ENCODE data around the gene FYB2. TPM values are rescaled to one million over a fixed set of nuclear protein-coding genes. Genes with fewer than 3 reads are reported as not detected.

FYB2 gene
- total RNA-seq, 1 donor from 2014 or later, result 1.3 TPM

DNA sequence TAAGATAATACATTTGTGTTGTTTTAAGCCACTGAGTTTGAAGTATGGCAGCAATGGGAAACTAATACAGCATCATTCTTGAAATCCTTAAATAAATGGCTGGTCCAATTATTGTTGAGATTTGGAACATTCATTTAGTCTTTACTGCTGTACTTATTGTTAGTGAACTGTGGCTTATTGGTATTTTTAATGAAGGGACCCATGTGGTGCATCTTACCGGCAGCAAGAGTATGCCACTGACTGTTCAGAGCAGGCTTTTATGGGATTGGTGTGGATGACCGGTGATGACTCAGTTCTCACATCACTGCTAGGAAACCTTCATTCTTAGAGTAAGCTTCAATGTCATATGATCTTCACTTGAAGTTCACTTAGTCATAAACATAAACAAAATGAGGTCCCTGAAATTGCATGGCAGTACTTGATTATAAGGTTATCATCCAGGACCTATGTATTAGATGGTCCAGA, 142.6 kb downstream of the FYB2 start:
- H3K27me3 Mint-ChIP-seq, result no peaks in the 10 kb centered on the region
- H3K27ac Mint-ChIP-seq, result no peak overlapping the region
- H3K4me3 Mint-ChIP-seq, result no peak overlapping the region
- H3K4me1 Mint-ChIP-seq (ENCODE audit: unreplicated experiment), result no peaks in the 10 kb centered on the region
- peaks cover 19% of the 10 kb centered on the region for H3K36me3 Mint-ChIP-seq
- H3K9me3 Mint-ChIP-seq, result no peaks in the 10 kb centered on the region
- no peak for DNase-seq (ENCODE audit: extremely low spot score, unreplicated experiment)
- TF ChIP-seq, protein P1, sequence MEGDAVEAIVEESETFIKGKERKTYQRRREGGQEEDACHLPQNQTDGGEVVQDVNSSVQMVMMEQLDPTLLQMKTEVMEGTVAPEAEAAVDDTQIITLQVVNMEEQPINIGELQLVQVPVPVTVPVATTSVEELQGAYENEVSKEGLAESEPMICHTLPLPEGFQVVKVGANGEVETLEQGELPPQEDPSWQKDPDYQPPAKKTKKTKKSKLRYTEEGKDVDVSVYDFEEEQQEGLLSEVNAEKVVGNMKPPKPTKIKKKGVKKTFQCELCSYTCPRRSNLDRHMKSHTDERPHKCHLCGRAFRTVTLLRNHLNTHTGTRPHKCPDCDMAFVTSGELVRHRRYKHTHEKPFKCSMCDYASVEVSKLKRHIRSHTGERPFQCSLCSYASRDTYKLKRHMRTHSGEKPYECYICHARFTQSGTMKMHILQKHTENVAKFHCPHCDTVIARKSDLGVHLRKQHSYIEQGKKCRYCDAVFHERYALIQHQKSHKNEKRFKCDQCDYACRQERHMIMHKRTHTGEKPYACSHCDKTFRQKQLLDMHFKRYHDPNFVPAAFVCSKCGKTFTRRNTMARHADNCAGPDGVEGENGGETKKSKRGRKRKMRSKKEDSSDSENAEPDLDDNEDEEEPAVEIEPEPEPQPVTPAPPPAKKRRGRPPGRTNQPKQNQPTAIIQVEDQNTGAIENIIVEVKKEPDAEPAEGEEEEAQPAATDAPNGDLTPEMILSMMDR (conservative IDR thresholded peaks at IDR 0.05), result no peak

DNA sequence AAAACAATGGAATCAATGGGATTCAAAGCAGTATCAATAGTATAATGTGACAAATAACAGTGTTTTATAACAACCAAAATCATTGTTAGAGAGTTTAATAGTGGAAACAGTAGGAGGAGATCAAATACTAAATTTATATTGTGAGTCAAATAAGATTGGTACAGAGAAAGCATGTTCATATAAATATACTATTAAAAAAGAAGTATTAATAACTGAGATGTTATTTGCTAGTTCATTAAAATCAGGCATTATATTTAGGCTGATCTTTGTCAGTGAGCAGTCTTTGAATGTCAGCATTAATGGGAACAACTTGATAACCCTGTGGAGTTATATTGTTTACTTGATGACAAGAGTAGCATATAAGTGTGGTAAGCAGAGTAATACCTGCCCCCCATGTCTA, 143.4 kb downstream of the FYB2 start:
- no peaks in the 10 kb centered on the region for H3K9me3 Mint-ChIP-seq
- H3K27ac Mint-ChIP-seq, result no peak overlapping the region
- DNase-seq (ENCODE audit: extremely low spot score, unreplicated experiment), result no peak
- H3K4me1 Mint-ChIP-seq (ENCODE audit: unreplicated experiment), result no peaks in the 10 kb centered on the region
- no peaks in the 10 kb centered on the region for H3K27me3 Mint-ChIP-seq
- TF ChIP-seq, protein P1 (conservative IDR thresholded peaks at IDR 0.05), result no peak
- H3K36me3 Mint-ChIP-seq, result peaks cover 19% of the 10 kb centered on the region
- no peak overlapping the region for H3K4me3 Mint-ChIP-seq

DNA sequence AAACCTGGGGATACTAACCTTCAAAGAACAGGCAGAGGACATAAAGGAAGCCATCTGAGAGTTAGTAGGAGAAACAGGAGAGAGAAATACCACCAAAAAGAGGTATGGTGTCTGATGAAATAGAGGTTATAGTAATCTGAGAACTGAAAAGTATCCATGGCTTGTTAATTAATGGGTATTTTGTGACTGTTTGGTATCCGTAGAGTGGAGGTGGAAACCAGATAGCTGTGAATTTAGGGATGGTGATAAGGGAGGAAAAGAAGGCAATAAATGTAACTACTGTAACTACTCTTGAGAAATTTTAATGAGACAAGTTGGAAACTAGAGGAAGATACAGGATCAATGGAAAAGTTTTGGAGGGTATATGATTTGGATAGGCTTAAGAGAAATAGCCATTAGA, 146.6 kb downstream of the FYB2 start:
- no peaks in the 10 kb centered on the region for H3K4me1 Mint-ChIP-seq (ENCODE audit: unreplicated experiment)
- TF ChIP-seq, protein P1 (conservative IDR thresholded peaks at IDR 0.05), result no peak
- no peak overlapping the region for H3K4me3 Mint-ChIP-seq
- no peak overlapping the region for H3K27ac Mint-ChIP-seq
- DNase-seq (ENCODE audit: extremely low spot score, unreplicated experiment), result no peak
- no peaks in the 10 kb centered on the region for H3K27me3 Mint-ChIP-seq
- peaks cover 4% of the 10 kb centered on the region for H3K36me3 Mint-ChIP-seq
- H3K9me3 Mint-ChIP-seq, result no peaks in the 10 kb centered on the region

DNA sequence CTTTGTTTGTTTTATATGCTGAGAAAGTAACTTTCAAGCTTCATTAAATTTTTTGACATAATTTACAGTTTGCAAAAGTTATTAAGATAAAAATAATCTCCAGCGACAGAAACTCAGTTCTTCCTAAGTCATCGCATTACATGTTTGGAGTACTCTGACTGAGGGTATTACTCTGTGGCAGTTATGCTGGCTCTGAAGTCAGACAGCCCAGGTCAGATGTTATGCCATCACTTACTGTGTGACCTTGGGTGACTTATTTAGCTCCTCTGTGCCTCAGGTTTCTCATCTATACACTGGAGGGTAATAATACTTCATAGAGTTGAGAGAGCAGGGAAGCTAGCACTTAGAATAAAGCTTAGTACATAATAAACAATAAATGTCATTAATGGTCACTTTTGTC, 147.7 kb downstream of the FYB2 start:
- Mint-ChIP-seq H3K4me1 (ENCODE audit: unreplicated experiment) (no peaks in the 10 kb centered on the region), H3K27ac (no peak overlapping the region), H3K27me3 (no peaks in the 10 kb centered on the region), H3K4me3 (no peak overlapping the region), H3K9me3 (no peaks in the 10 kb centered on the region), H3K36me3 (no peaks in the 10 kb centered on the region)
- no peak for DNase-seq (ENCODE audit: extremely low spot score, unreplicated experiment)
- TF ChIP-seq, protein P1 (conservative IDR thresholded peaks at IDR 0.05), result no peak

DNA sequence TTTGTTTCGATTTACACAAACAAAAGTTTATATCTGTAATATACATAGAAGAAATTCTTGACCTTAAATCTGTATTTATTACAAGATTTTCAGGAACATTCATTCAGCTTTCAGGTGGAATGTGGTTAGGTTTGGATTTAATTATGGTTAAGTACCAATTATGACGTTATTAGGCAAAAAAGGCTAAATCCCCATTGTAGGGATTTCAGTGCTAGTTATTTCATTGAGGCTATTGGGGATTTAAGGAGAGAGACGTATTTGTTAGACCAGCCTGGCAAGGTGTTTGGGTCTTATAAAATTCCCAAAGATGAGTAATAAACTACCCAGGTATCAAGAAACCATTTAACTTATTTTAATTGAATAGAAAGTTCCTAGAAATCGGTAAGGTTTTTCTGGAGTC, 148.1 kb downstream of the FYB2 start:
- TF ChIP-seq, protein P1 (conservative IDR thresholded peaks at IDR 0.05), result no peak
- Mint-ChIP-seq H3K27me3 (no peaks in the 10 kb centered on the region), H3K36me3 (no peaks in the 10 kb centered on the region), H3K4me3 (no peak overlapping the region), H3K9me3 (no peaks in the 10 kb centered on the region), H3K27ac (no peak overlapping the region), H3K4me1 (ENCODE audit: unreplicated experiment) (no peaks in the 10 kb centered on the region)
- no peak for DNase-seq (ENCODE audit: extremely low spot score, unreplicated experiment)

DNA sequence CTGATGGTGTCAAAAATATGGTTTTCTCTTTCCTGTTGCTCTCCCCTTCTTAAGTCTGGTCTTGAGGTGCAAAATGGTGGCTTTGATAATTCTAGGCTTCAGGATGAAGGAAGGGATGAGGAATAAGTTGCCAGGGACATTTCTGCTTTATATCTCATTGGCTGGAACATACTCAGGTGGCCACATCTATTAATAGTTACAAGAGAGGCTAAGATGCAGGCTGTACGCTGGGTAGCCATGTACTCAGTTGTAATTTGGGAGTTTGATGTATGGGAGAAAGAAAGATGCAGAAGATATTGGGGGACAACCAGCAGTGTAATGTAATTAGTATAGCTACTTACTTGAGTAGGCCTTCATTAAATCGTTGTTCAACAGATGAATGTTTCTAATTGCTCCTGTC, 148.9 kb downstream of the FYB2 start:
- Mint-ChIP-seq H3K4me3 (no peak overlapping the region), H3K9me3 (no peaks in the 10 kb centered on the region), H3K27me3 (no peaks in the 10 kb centered on the region), H3K36me3 (no peaks in the 10 kb centered on the region), H3K4me1 (ENCODE audit: unreplicated experiment) (no peaks in the 10 kb centered on the region), H3K27ac (no peak overlapping the region)
- DNase-seq (ENCODE audit: extremely low spot score, unreplicated experiment), result no peak
- TF ChIP-seq, protein P1 (conservative IDR thresholded peaks at IDR 0.05), result no peak

Data from type B pancreatic cell (in vitro differentiated cells).